Measurements from ENCODE around the gene MYH16. TPM values are rescaled to one million over a fixed set of nuclear protein-coding genes. Genes with fewer than 3 reads are reported as not detected.

Gene MYH16
- total RNA-seq, 2 donors from 2014 or later: under 0.01 TPM; not detected in 1

GRCh38 chr7:99257675-99258074, 15.0 kb upstream of the MYH16 start:
- no peak for ATAC-seq
- H3K27me3 ChIP-seq: no peaks in the 10 kb centered on the region
- no peak for TF ChIP-seq CTCF (IDR thresholded peaks at IDR 0.05)
- no peak for TF ChIP-seq POLR2A (IDR thresholded peaks at IDR 0.05)
- H3K4me1 ChIP-seq: no peaks in the 10 kb centered on the region
- no peak overlapping the region for H3K27ac ChIP-seq
- H3K36me3 ChIP-seq (replicated peaks in 1 of 2; ENCODE audit: insufficient read depth in 1 of 2, low read depth in 2 of 2): no peaks in the 10 kb centered on the region
- H3K4me3 ChIP-seq: no peak overlapping the region
- 84 to 86% methylated on average over 7 of the region's 7 CpGs for WGBS, 2 donors
- no peak for DNase-seq
- intact Hi-C loops (cut with DNase I): no loop called here
- H3K9me3 ChIP-seq: no peaks in the 10 kb centered on the region

GRCh38 chr7:99258501-99258900, 14.1 kb upstream of the MYH16 start:
- no peaks in the 10 kb centered on the region for H3K9me3 ChIP-seq
- H3K36me3 ChIP-seq (replicated peaks in 1 of 2; ENCODE audit: insufficient read depth in 1 of 2, low read depth in 2 of 2): no peaks in the 10 kb centered on the region
- H3K4me3 ChIP-seq: no peak overlapping the region
- 74 to 76% methylated on average over 2 of the region's 2 CpGs for WGBS, 2 donors
- no peaks in the 10 kb centered on the region for H3K4me1 ChIP-seq
- H3K27ac ChIP-seq: no peak overlapping the region
- TF ChIP-seq CTCF (IDR thresholded peaks at IDR 0.05): no peak
- no peak for TF ChIP-seq POLR2A (IDR thresholded peaks at IDR 0.05)
- DNase-seq: no peak
- ATAC-seq: no peak
- intact Hi-C loops (cut with DNase I): no loop called here
- H3K27me3 ChIP-seq: no peaks in the 10 kb centered on the region

- ATAC-seq (no peak), DNase-seq (no peak)
- Histone ChIP-seq H3K4me1 (no peaks in the 10 kb centered on the region), H3K4me3 (no peak overlapping the region), H3K36me3 (replicated peaks in 1 of 2; ENCODE audit: insufficient read depth in 1 of 2, low read depth in 2 of 2) (no peaks in the 10 kb centered on the region), H3K27me3 (no peaks in the 10 kb centered on the region), H3K9me3 (no peaks in the 10 kb centered on the region), H3K27ac (no peak overlapping the region)
- intact Hi-C loops (cut with DNase I): no loop called here
- 100% methylated on average over 1 of the region's 1 CpG; no CpG with 5 or more reads in 1 of the 2 donors for WGBS, 2 donors
- no peak for TF ChIP-seq POLR2A (IDR thresholded peaks at IDR 0.05)
- TF ChIP-seq CTCF (IDR thresholded peaks at IDR 0.05): no peak
These were observed 12.2 kb upstream of the MYH16 start for GRCh38 chr7:99260395-99260794.

- no peak overlapping the region for H3K27ac ChIP-seq
- ATAC-seq (no peak), DNase-seq (no peak)
- H3K27me3 ChIP-seq: no peaks in the 10 kb centered on the region
- H3K9me3 ChIP-seq: no peaks in the 10 kb centered on the region
- H3K36me3 ChIP-seq (replicated peaks in 1 of 2; ENCODE audit: insufficient read depth in 1 of 2, low read depth in 2 of 2): no peaks in the 10 kb centered on the region
- no peak overlapping the region for H3K4me3 ChIP-seq
- intact Hi-C loops (cut with DNase I): no loop called here
- TF ChIP-seq CTCF (IDR thresholded peaks at IDR 0.05) (peak in 1 of 7 experiments; percentile 5), POLR2A (IDR thresholded peaks at IDR 0.05) (no peak)
- WGBS, 2 donors: 47 to 59% methylated on average over 6 of the region's 6 CpGs
- H3K4me1 ChIP-seq: no peaks in the 10 kb centered on the region
These were observed 11.0 kb upstream of the MYH16 start for GRCh38 chr7:99261646-99262045.

GRCh38 chr7:99265848-99266480, 6.7 kb upstream of the MYH16 start:
- no peaks in the 10 kb centered on the region for H3K36me3 ChIP-seq (replicated peaks in 1 of 2; ENCODE audit: insufficient read depth in 1 of 2, low read depth in 2 of 2)
- 80 to 88% methylated on average over 4 of the region's 4 CpGs for WGBS, 2 donors
- no peak for TF ChIP-seq CTCF (IDR thresholded peaks at IDR 0.05)
- TF ChIP-seq POLR2A (IDR thresholded peaks at IDR 0.05): no peak
- peaks cover 8% of the 10 kb centered on the region for H3K4me1 ChIP-seq
- intact Hi-C loops (cut with DNase I): no loop called here
- DNase-seq: no peak
- no peak overlapping the region for H3K4me3 ChIP-seq
- H3K27ac ChIP-seq: no peak overlapping the region
- H3K9me3 ChIP-seq: no peaks in the 10 kb centered on the region
- H3K27me3 ChIP-seq: no peaks in the 10 kb centered on the region
- no peak for ATAC-seq

Data from body of pancreas (tissue), 4 donors.